DND-41 (cell line): Measurements from ENCODE around the gene WDR83.

Experiments used
- EZH2 ChIP-seq: IDR thresholded peaks from 3 replicates; pipeline ENCODE4 v1.6.1; 2012; ENCODE audit warnings: borderline replicate concordance, low read depth, mild to moderate bottlenecking, moderate library complexity, low read length, inconsistent platforms; ENCODE audit not compliant: severe bottlenecking
- TF ChIP-seq, protein P1 (sequence below): IDR thresholded peaks from 2 replicates; pipeline ENCODE4 v1.5.1; 2012; ENCODE audit warnings: borderline replicate concordance, low read length, moderate library complexity, mild to moderate bottlenecking; ENCODE audit not compliant: poor library complexity, severe bottlenecking; ENCODE audit errors: extremely low read depth

DNA sequence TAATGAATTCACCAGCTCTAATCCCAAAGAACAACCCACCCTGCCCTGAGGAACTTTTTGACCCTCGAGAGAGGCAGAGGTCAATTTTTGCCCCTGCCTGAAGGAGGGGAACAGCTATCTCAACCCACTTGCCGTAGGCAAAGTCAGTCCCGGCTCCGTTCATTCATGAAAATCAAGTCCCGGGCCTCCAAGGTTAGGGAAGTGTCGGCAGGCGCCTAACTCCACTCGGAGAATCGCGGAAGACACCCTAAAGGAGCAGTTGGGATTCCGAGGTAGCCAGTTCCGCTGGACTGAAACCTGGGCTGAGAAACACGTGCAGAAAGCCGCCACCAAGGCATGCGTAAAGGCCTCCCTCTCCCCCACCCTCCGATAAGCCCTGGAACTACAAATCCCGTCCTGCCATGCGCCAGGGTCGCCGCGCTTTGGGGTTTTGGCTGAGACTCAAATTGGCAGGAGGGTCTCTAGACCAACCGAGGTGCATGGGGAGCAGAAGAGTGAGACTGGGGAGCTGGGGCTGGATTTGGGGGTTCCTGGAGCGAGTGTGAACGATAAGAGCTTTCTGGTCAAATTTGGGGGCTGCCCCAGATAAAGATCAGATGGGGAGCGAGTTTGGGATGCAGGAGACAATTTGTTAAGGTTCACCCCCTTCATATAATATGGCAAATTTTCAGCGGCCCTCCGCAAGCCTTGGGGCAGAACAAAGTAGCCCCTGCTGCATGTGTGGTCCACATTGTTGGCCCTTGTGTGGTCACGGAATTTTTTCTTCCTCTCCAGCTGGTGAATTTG lies 57.2 kb downstream of the WDR83 start, which contains the start of gene TNPO2:
- TF ChIP-seq, protein P1, sequence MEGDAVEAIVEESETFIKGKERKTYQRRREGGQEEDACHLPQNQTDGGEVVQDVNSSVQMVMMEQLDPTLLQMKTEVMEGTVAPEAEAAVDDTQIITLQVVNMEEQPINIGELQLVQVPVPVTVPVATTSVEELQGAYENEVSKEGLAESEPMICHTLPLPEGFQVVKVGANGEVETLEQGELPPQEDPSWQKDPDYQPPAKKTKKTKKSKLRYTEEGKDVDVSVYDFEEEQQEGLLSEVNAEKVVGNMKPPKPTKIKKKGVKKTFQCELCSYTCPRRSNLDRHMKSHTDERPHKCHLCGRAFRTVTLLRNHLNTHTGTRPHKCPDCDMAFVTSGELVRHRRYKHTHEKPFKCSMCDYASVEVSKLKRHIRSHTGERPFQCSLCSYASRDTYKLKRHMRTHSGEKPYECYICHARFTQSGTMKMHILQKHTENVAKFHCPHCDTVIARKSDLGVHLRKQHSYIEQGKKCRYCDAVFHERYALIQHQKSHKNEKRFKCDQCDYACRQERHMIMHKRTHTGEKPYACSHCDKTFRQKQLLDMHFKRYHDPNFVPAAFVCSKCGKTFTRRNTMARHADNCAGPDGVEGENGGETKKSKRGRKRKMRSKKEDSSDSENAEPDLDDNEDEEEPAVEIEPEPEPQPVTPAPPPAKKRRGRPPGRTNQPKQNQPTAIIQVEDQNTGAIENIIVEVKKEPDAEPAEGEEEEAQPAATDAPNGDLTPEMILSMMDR, result no peak
- no peak for TF ChIP-seq EZH2
